MM.1S (cell line): Measurements from ENCODE around the gene RABGEF1.
A peak's percentile ranks its signal among the peaks of the same experiment; 100 is the strongest.
"Not testable (repeated sequence)": the region's sequence is repeated elsewhere in the genome, so short reads cannot be mapped to it uniquely, and the experiment has no call there.

Source experiments
- DNase-seq: peaks from one replicate; pipeline ENCODE4 v3.0.0-alpha.2; 2015
- H2AFZ ChIP-seq: fragments of 300-600 bp; sonication (generic); 2 replicates; pipeline ENCODE4 v1.6.0; 2016; ENCODE audit warnings: antibody characterized with exemption, low read length
- H3F3A ChIP-seq: fragments of 300-600 bp; sonication (generic); 2 replicates; pipeline ENCODE4 v1.6.1; 2016; ENCODE audit warnings: mild to moderate bottlenecking, antibody characterized with exemption, low read length, moderate library complexity, mixed read lengths; ENCODE audit not compliant: insufficient read depth
- H3K27ac ChIP-seq: fragments of 300-600 bp; sonication (generic); 2 replicates; pipeline ENCODE4 v1.5.1; 2016; ENCODE audit warnings: mild to moderate bottlenecking, low read length
- H3K27me3 ChIP-seq: fragments of 300-600 bp; sonication (generic); replicated peaks from 2 replicates; pipeline ENCODE4 v1.6.0; 2016; ENCODE audit warnings: low read length; ENCODE audit not compliant: insufficient read depth
- H3K36me3 ChIP-seq: fragments of 300-600 bp; sonication (generic); replicated peaks from 2 replicates; pipeline ENCODE4 v1.6.1; 2016; ENCODE audit warnings: mild to moderate bottlenecking, low read length, mixed read lengths; ENCODE audit not compliant: insufficient read depth
- H3K4me1 ChIP-seq: fragments of 300-600 bp; sonication (generic); 2 replicates; pipeline ENCODE4 v1.6.1; 2016; ENCODE audit warnings: low read length, mixed read lengths
- H3K4me2 ChIP-seq: fragments of 300-600 bp; sonication (generic); 2 replicates; pipeline ENCODE4 v1.6.0; 2016; ENCODE audit warnings: low read depth, low read length
- H3K4me3 ChIP-seq: fragments of 300-600 bp; sonication (generic); 2 replicates; pipeline ENCODE4 v1.5.1; 2016; ENCODE audit warnings: low read length, mixed read lengths
- H3K79me2 ChIP-seq: fragments of 300-600 bp; sonication (generic); 2 replicates; pipeline ENCODE4 v1.6.1; 2016; ENCODE audit warnings: mixed run types, low read length, mixed read lengths
- H3K9ac ChIP-seq: fragments of 300-600 bp; sonication (generic); 2 replicates; pipeline ENCODE4 v1.6.1; 2016; ENCODE audit warnings: low read length, mixed read lengths
- H3K9me2 ChIP-seq: fragments of 300-600 bp; sonication (generic); replicated peaks from 2 replicates; pipeline ENCODE4 v1.6.1; 2016; ENCODE audit warnings: mild to moderate bottlenecking, low read length, mixed read lengths; ENCODE audit not compliant: insufficient read depth
- H3K9me3 ChIP-seq: fragments of 300-600 bp; sonication (generic); replicated peaks from 2 replicates; pipeline ENCODE4 v1.6.1; 2016; ENCODE audit warnings: mild to moderate bottlenecking, low read length, mixed read lengths; ENCODE audit not compliant: insufficient read depth
- H4K20me1 ChIP-seq: fragments of 300-600 bp; sonication (generic); 2 replicates; pipeline ENCODE4 v1.6.1; 2016; ENCODE audit warnings: mild to moderate bottlenecking, low read length, moderate library complexity, mixed read lengths; ENCODE audit not compliant: insufficient read depth
- EZH2 ChIP-seq: fragments of 300-600 bp; sonication (generic); optimal IDR thresholded peaks from 2 replicates; pipeline ENCODE3; 2017; ENCODE audit warnings: low read depth, mild to moderate bottlenecking, antibody characterized with exemption, low read length, mixed read lengths
- EZH2phosphoT487 ChIP-seq: fragments of 300-600 bp; sonication (generic); IDR thresholded peaks from 2 replicates; pipeline ENCODE4 v1.6.1; 2018; ENCODE audit warnings: antibody characterized with exemption, low read length
- TF ChIP-seq, protein P1 (sequence below): fragments of 300-600 bp; sonication (generic); IDR thresholded peaks from 2 replicates; pipeline ENCODE4 v1.5.1; 2016; ENCODE audit warnings: antibody characterized with exemption, low read length, mixed read lengths

The RABGEF1 gene

DNA sequence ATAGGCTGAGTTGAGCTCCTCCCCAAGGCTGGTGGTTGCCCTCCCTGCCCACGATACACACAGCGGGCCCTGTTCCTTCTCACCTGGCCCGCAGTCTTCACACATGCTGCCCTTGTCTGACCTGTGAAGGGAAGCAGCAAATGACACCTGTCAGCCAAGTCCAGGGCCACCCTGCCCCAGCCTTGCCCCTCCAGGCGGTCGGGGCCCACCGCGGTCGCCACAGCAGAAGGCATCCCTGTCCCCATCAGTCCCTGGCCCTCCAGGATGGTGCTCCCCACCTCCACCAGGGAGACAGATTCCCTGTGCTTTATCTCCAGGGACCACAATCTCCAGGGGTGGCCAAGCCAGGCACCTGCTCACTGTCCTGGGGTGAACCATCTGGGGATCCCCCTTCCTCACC lies 99.3 kb downstream of the RABGEF1 start:
- Histone ChIP-seq H3K27me3 (no peaks in the 10 kb centered on the region), H3K36me3 (no peaks in the 10 kb centered on the region), H3K79me2 (no peaks in the 10 kb centered on the region), H3K9me3 (no peaks in the 10 kb centered on the region), H3K27ac (no peak overlapping the region), H3K4me1 (no peaks in the 10 kb centered on the region), H3F3A (0 out of 2 replicates have a peak, but pooled peaks cover 4% of the 10 kb centered on the region), H2AFZ (no peak overlapping the region), H3K9ac (no peak overlapping the region), H3K9me2 (no peaks in the 10 kb centered on the region), H3K4me2 (no peak overlapping the region), H3K4me3 (no peak overlapping the region), H4K20me1 (no peaks in the 10 kb centered on the region)
- TF ChIP-seq, protein P1, sequence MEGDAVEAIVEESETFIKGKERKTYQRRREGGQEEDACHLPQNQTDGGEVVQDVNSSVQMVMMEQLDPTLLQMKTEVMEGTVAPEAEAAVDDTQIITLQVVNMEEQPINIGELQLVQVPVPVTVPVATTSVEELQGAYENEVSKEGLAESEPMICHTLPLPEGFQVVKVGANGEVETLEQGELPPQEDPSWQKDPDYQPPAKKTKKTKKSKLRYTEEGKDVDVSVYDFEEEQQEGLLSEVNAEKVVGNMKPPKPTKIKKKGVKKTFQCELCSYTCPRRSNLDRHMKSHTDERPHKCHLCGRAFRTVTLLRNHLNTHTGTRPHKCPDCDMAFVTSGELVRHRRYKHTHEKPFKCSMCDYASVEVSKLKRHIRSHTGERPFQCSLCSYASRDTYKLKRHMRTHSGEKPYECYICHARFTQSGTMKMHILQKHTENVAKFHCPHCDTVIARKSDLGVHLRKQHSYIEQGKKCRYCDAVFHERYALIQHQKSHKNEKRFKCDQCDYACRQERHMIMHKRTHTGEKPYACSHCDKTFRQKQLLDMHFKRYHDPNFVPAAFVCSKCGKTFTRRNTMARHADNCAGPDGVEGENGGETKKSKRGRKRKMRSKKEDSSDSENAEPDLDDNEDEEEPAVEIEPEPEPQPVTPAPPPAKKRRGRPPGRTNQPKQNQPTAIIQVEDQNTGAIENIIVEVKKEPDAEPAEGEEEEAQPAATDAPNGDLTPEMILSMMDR, result no peak
- TF ChIP-seq EZH2phosphoT487 (no peak), EZH2 (no peak)
- DNase-seq, result no peak

DNA sequence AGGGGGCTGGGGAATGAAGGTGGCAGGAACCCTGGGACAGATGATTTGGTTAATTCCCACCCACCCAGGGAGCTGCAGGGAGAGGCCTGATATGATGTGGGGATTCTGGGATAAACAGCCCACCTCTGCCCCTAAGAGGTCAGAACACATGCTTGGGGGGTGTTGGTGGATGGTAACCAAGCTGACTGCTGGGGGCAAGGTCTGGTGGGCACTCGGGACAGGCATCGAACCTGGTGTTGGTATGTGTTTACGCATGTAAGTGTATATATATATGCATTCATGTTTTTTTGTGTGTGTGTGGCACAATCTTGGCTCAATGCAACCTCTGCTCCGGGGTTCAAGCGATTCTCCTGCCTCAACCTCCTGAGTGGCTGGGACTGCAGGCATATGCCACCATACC lies 99.8 kb downstream of the RABGEF1 start:
- Histone ChIP-seq H2AFZ (no peak overlapping the region), H3K27me3 (no peaks in the 10 kb centered on the region), H3K4me3 (no peak overlapping the region), H3K9ac (no peak overlapping the region), H3K4me2 (no peak overlapping the region), H3K9me3 (no peaks in the 10 kb centered on the region), H3F3A (0 out of 2 replicates have a peak, but pooled peaks cover 4% of the 10 kb centered on the region), H4K20me1 (no peaks in the 10 kb centered on the region), H3K36me3 (no peaks in the 10 kb centered on the region), H3K27ac (no peak overlapping the region), H3K79me2 (peaks cover 3% of the 10 kb centered on the region; the same call in 1 of the 2 replicates), H3K4me1 (no peaks in the 10 kb centered on the region), H3K9me2 (no peaks in the 10 kb centered on the region)
- DNase-seq, result no peak
- TF ChIP-seq, protein P1, result no peak
- TF ChIP-seq EZH2 (no peak), EZH2phosphoT487 (no peak)

DNA sequence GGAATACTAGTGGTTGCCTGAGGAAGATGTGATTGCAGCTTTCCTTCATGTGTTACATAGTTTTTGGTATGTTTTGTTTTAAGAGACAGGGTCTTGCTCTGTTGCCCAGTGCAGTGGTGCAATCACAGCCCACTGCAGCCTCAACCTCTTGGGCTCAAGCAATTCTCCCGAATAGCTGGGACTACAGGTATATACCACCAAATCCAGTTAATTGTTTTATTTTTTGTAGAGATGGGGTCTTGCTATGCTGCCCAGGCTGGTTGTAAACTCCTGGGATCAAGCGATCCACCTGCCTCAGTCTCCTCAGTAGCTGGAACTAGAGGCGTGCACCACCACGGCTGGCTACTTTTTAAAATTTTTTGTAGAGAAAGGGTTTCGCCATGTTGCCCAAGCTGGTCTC lies 101.4 kb downstream of the RABGEF1 start:
- TF ChIP-seq EZH2 (no peak), EZH2phosphoT487 (no peak)
- TF ChIP-seq, protein P1, result no peak
- 0 out of 2 replicates have a peak, but pooled peaks cover 4% of the 10 kb centered on the region for H3F3A ChIP-seq
- H3K9me3 ChIP-seq, result no peaks in the 10 kb centered on the region
- no peaks in the 10 kb centered on the region for H3K36me3 ChIP-seq
- H4K20me1 ChIP-seq, result no peaks in the 10 kb centered on the region
- H3K79me2 ChIP-seq, result peaks cover 8% of the 10 kb centered on the region; the same call in 1 of the 2 replicates
- no peak overlapping the region for H3K27ac ChIP-seq
- H3K4me3 ChIP-seq, result no peak overlapping the region
- H3K4me2 ChIP-seq, result no peak overlapping the region
- H3K9me2 ChIP-seq, result no peaks in the 10 kb centered on the region
- peaks cover 5% of the 10 kb centered on the region; the same call in 1 of the 2 replicates for H3K4me1 ChIP-seq
- no peak overlapping the region for H3K9ac ChIP-seq
- H3K27me3 ChIP-seq, result no peaks in the 10 kb centered on the region
- H2AFZ ChIP-seq, result no peak overlapping the region
- no peak for DNase-seq

DNA sequence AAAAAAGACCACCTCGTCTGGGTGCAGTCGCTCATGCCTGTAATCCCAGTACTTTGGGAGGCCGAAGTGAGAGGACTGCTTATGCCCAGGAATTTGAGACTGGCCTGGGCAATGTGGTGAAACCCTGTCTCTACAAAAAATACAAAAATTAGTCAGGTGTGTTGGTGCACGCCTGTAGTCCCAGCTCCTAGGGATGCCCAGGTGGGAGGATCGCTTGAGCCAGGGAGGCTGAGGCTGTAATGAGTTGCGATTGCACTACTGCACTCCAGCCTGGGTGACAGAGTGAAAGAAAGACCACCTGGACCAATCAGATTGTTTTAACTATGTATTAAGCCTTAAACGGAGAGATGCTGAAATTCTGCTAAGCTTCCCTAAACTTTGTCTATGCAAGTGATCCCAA lies 103.0 kb downstream of the RABGEF1 start:
- not testable (repeated sequence) for H3K9me3 ChIP-seq, H3K27ac ChIP-seq, H3K9me2 ChIP-seq, H3K4me1 ChIP-seq, H3F3A ChIP-seq, H2AFZ ChIP-seq, H3K27me3 ChIP-seq, H3K79me2 ChIP-seq, H3K4me3 ChIP-seq, H3K36me3 ChIP-seq, H4K20me1 ChIP-seq, H3K9ac ChIP-seq, DNase-seq
- H3K4me2 ChIP-seq, result peak overlapping the region; percentile 88; the same call in 1 of the 2 replicates
